NCI-H2107 treated with DMSO at 0.1 percent for 48 hours (cell line): ENCODE data around the gene MYO1F.

Experiments used
- DNase-seq: peaks from one replicate; lab custom pipeline; 2025; ENCODE audit not compliant: unreplicated experiment; lab: John Stamatoyannopoulos, UW

MYO1F gene

DNA sequence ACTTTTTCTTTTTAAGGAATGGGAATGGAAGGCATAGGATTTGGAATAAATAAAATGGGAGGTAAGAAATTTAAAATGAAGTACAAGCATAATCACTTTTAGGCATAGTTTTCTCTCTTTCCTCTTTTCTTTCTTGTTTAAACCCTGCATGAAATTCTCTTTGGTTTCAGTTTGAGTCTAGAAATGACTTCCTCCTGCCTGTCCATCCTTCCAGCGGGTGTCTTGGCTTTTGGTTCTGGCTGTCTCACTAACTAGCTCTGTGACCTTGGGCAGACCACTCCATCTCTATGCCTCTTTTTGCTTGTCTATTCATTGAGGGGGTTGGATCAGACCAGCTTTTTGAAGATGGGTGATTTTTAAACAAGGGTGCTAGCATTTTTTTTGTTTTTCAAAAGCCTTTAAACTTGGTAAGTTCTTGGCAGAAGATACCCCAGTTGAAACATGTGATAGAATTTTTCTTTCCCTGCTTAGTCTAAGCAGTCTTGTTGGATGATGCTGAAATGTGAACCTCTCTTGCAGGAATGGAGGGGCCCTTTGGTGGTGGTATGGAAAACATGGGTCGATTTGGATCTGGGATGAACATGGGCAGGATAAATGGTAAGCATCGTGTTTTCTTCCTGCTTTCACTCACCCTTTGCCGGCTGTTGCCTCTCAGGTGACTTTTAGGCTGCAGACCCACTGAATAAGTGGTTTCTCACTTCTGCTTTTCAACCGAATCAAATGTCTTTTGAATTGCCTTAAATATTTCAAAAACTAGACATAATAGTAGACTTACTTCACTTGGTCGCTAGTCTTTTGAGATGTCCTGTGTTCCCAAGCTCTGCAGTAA is 103.4 kb downstream of the MYO1F start:
- DNase-seq, result no peak
